Activated T-cell treated with anti-CD3 and anti-CD28 coated beads, Interleukin-2, amount 50 U/mL, for 1 hour (primary cell): ENCODE data around the gene PLEKHG5.

ENCODE experiments used
- DNase-seq: peaks from one replicate; pipeline ENCODE4 v3.0.0-alpha.2; 2020

PLEKHG5 gene

GRCh38 chr1:6424619-6425593 lies 66.6 kb downstream of the PLEKHG5 start, which contains the start of gene ESPN:
TSS of gene ESPN (plus strand) at chr1:6424776. CDS start at chr1:6424956, 180 bp downstream.
- peak; percentile 43 for DNase-seq

- DNase-seq: no peak
Measured at GRCh38 chr1:6424000-6424565, 67.4 kb downstream of the PLEKHG5 start.

DNA sequence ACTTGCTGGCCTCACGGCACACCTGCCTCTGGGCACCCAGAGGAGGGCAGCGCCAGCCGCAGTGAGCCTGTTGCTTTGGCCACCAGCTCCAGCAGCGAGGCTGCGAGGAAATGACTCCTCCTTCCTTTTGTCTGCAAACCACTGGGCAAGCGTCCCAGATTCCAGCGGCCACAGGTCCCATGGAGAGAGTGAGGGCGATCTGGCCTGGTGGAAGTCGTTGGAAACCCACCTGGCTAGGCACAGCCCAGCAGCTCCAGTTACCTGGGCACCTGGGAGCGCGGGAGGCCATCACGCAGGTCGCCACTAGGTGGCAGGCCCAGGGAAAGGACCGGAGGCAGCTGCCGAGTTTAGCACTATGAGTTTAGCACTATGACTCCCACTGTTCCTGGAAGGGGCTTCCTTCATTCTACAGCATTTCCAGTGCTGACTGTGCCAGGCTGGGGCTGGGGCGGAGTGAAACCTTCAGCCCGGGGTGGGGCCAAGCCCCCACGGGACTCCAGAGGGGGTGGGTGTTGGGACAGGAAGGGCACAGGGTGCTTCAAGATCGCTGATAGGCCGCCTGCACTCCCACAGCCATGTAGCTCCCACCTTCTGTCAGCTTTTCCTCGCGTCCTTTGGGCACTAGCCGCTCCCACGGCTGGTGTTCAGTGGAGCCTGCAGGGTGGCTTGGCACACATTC lies 68.0 kb downstream of the PLEKHG5 start:
- DNase-seq: peak; percentile 81

- no peak for DNase-seq
Measured at GRCh38 chr1:6421266-6421665, 70.2 kb downstream of the PLEKHG5 start.

DNA sequence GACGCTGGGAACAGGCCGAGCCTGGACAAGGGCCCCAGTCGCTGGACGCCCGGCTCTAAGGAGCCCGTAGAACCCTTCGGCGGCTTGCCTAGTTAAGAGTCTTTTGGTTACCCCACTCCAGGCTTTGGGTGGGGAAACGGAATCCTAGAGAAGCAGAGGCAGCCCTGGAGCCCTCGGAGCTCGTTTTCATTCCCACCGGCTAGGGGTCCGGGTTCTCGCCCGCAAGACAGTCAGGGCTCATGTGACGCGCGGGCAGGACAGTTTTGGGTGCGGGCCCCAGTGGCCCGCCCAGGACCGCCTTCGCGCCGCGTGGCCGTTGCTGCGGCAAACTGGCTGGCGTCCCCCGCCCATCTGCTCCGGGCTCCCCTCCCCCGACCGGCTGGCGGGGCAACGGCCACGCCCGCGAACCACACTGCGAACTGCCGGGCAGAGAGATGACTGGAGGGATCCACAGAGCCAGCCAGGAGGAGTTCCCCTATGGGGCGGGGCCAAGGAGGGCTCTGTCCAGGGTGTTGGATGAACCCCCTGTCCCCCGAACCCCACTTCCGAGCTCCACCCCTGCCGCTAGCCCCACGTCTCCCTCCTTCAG lies 70.9 kb downstream of the PLEKHG5 start:
- no peak for DNase-seq

GRCh38 chr1:6419804-6420453 lies 71.5 kb downstream of the PLEKHG5 start, which contains the start of gene HES2:
TSS of gene HES2 (minus strand) at chr1:6419919. CDS start at chr1:6419820, 99 bp downstream.
- DNase-seq: peak; percentile 35

DNA sequence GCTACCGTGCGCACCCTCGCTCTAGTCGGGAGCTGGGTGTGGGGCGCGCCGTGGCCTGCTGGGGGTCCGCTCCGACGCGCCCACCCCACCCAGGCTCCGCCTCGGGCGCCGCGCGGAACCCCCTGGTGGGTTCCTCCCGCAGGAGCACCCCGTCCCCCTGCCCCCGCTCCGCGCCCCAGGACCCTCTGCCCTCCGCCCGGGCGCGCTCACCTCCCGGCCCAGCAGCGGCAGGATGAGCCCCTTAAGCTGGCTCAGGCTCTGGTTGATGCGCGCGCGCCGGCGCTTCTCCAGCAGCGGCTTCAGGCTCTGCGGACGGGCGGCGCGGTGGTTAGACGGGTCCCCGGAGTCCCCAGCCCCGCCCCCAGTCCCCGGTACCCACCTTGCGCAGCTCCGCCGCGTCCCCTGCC lies 72.1 kb downstream of the PLEKHG5 start:
- DNase-seq: no peak

GRCh38 chr1:6418668-6419396 lies 72.6 kb downstream of the PLEKHG5 start:
- no peak for DNase-seq

DNA sequence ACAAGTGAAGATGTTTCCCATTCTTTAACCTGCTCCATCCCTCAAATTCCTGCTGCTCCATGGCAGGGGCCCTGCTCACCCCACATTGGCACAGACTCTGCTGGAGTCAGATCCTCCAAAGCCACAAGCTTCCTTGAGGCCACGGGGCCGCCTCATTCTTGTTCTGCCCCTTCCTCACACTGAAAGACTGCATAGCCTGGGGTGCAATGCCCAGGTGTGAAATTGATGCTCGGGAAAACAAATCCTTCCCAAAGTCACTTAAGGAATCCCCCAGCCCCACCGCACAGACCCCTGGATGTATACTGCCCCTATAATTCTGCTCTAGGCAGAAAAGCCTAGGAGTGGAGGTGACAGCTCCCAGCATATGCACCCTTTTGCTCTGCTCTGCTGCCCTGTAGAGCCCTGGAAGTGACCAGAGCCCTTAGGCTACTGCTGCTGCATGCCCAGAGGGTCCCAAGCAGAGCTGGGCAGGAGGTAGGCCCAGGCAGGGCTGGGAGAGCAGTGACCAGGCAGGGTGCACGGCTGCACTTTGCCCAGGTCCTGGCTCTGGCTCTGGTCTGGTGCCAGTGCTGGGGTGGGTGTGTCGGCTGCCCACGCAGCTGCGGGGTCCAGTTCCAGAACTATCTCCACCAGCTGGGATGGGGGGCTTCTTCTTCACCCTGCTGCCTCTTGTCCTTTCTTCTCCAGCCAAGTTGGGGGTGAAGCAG lies 73.4 kb downstream of the PLEKHG5 start:
- DNase-seq: no peak
